HG03097 (cell line): ENCODE results near the gene DUSP22.
"Not testable (repeated sequence)": the region's sequence is repeated elsewhere in the genome, so short reads cannot be mapped to it uniquely, and the experiment has no call there.

Experiments used
- ATAC-seq: cut with Tn5 transposase; IDR thresholded peaks from one replicate; pipeline ENCODE4 v1.9.1; 2021; ENCODE audit not compliant: unreplicated experiment, low FRiP score

Gene DUSP22

DNA sequence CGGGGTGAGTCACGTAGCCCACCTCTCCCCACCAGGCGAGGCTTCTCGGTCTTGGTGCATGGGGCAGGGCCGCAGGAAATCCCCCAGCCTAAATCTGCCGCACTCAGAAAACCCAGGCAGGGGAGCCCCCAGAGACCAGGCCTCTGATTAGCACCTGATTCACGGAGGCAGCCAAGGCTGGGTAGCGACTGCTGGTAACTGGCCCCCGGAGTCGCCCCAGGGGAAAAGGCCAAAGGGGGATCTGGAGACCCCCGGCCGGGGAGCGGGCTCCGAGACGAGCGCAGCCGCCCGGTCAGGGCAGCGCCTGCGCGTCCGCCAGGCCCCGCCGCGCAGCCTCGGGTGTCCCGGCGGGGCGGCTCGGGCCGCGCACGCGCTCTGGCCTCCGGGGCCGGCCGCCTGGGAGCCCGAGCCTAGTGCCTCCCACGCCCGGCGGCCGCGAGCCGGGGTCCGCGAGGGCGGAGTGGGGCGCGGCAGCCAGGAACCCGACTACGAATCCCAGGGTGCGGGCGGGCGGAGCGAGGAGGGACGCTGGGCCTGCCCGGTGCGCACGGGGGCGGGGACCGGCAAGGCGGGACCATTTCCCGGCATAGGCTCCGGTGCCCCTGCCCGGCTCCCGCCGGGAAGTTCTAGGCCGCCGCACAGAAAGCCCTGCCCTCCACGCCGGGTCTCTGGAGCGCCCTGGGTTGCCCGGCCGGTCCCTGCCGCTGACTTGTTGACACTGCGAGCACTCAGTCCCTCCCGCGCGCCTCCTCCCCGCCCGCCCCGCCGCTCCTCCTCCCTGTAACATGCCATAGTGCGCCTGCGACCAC, at the start of gene DUSP22:
TSS of gene DUSP22 (plus strand) at position 791 of the 809 bp plus-strand sequence. CDS start 53 bp downstream, outside the sequence.
- peak; percentile 30 for ATAC-seq

DNA sequence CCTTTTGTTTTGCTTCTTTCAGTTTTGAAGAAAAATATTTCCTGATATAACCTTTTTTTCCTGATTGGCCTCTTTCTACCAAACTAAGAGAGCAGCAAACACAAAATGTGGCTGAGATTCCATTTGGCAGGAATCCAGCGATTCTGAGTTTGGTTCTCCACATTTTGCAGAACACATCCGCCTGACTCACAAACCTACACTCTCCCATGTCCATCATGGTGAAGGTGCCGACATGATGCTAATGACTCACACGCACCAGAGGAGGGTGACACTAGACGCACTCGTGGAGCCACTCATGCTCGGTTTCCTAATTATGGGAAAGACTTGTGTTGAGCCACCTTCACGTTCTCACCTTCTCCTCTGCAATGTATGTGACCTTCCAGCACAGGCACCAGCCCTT, 45.9 kb upstream of the DUSP22 start:
- ATAC-seq, result no peak

DNA sequence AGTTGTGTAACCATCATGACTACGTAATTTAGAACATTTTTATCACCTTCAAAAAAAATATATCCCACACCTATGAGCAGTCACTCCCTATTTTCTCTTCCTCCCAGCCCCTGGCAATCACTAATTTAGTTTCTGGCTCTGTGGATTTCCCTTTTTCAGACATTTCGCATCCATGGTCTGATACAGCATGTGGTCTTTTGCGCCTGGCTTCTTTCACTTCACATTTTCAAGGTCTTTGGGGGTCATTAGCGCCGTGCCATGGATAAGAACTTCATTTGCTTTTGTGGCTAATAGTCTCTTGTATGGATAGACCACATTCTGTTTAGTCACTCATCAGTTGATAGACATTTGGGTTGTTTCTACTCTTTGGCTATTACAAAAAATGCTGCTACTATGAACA, 44.9 kb upstream of the DUSP22 start:
- ATAC-seq, result no peak

- not testable (repeated sequence) for ATAC-seq
Measured at GRCh38 chr6:248046-248445, 44.2 kb upstream of the DUSP22 start.

GRCh38 chr6:250676-251075, 41.6 kb upstream of the DUSP22 start:
- no peak for ATAC-seq

- no peak for ATAC-seq
Measured at GRCh38 chr6:251920-252319, 40.4 kb upstream of the DUSP22 start.

- no peak for ATAC-seq
Measured at GRCh38 chr6:252775-253535, 39.3 kb upstream of the DUSP22 start.

- ATAC-seq, result no peak
Measured at GRCh38 chr6:254016-254415, 38.3 kb upstream of the DUSP22 start.

DNA sequence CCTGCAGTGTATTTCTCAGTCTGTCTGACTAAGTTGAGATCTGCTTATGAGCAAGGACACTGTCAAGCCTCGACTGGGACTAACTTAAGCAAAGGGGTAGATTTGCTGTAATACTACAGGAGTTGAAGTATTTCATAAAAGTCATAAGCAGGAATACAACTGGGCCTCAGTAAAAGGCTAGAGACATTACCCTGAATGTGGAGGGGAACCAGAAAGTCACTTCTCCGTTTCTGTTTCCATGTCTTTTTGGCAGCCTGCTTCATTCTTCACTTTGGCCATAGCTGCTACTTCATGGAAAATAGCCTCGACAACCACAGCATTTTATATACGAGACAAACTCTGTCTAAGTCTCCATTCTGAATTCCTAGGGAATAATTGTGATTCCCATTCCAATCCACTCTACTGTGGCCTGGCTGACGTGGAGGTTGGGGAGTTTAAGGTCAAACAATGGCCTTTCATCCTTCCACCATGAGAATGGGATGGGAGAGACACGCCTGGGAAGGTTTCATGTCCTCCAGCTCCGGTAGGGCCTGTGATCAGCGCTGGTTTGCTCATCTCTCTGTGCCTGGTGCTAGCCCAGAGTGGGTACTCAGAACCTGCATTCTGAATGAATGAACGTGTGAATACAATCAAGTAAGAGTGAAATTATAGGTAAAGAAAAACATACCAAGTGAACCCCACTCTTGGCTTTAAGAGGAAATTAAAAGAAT, 37.1 kb upstream of the DUSP22 start:
- ATAC-seq, result no peak

GRCh38 chr6:255751-256083, 36.6 kb upstream of the DUSP22 start:
- no peak for ATAC-seq

GRCh38 chr6:256169-256568, 36.1 kb upstream of the DUSP22 start:
- ATAC-seq, result no peak

GRCh38 chr6:257031-257725, 35.1 kb upstream of the DUSP22 start:
- ATAC-seq, result no peak

DNA sequence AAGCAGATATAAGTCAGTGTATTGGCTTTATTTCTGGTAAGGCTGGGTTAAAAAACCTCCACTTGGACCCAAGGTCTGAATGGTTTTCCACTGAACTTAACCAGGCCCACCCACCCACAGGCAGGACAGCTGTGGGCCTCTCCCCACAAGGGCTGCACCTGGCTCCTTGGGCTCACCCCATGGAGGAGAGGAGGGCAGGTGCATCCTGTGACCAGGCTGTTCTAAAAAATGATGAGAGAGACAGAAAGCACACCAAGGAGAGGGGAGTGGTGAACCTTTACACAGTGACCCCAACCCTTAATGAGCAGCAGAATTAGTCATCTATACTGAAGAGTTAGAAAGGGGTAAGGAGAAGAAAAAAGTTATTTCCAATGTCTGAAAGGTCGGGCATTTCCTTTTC, 34.5 kb upstream of the DUSP22 start:
- ATAC-seq, result no peak

DNA sequence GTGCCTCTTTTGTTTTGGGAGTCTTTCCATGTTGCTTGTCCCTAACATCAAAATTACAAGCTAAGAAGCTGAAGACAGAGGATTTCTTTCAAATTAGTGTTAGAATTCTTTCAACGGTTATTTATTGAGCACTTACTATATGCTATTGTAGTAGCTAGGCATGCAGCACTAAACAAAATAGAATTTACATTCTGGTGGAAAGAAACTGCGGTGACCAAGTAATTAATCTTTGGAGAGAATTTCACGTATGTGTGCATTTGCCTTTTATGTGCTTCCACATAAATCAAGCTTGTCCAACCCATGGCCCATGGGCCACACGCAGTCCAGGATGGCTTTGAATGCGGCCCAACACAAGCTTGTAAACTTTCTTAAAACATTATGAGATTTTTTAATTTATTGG, 33.0 kb upstream of the DUSP22 start:
- no peak for ATAC-seq

- ATAC-seq, result peak; percentile 68
Measured at GRCh38 chr6:259901-260508, 32.3 kb upstream of the DUSP22 start.

DNA sequence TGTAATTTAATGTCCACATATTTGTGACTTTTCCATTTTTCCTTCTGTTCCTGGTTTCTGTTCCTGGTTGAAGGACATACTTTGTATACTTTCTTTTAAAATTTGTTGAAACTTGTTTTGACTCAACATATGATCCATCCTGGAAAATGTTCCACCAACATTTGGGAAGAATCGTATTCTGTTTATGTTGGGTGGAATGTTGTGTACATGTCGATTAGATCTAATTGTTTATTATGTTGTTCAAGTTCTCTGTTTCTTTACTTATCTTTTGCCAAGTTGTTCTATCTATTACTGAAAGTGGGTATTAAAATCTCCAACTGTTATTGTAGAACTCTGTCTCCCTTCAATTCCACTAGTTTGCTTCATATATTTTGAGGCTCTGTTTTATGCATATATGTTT, 27.7 kb upstream of the DUSP22 start:
- no peak for ATAC-seq

- ATAC-seq, result no peak
Measured at GRCh38 chr6:268394-268935, 23.8 kb upstream of the DUSP22 start.

GRCh38 chr6:273551-274058, 18.7 kb upstream of the DUSP22 start:
- ATAC-seq, result no peak

DNA sequence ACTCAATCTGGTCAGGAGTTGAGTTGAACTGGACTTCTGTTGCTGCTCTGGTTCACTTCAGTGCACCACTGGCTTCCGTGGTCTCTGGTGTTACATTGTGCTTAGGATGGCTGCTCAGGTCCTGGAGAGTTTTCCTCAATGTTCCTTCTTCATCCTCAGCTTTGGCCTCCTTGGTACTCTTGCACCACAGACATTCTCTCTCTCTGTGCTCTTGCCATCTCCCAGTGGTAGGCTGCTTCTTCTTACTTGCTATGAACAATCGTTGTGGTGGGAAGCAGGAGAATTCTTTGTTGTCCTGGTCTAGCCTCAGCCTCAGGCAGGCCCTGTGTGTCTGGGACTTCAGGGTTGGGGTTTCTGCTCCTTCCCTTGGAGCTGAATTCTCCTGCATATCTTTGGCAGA, 14.5 kb upstream of the DUSP22 start:
- no peak for ATAC-seq

DNA sequence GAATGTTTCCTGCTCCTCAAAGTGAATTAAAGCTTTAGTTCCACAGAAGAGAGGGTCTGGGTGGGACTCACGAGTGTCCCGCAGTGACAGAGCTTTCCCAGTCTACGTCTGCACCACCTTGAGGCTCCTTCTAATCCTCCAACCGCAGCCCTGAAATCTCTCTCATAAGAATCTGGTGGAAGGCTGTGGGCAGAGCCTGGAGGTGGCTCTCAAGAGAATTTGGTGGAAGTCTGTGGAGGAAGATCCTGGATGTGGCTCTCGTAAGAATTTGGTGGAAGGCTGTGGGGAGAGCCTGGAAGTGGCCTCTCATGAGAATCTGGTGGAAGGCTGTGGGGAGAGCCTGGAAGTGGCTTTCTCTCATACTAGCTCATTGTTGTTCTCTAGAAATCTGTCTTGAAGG, 13.8 kb upstream of the DUSP22 start:
- no peak for ATAC-seq
